Cerebellar nuclear complex (tissue), 1 donor: ENCODE measurements around the gene GBA2.

Experiments
- DNase-seq, 2 experiments: peaks; one replicate each; lab custom pipeline; 2025; lab: John Stamatoyannopoulos, UW

GBA2 gene

GRCh38 chr9:35766997-35767396 is 18.0 kb upstream of the GBA2 start:
- DNase-seq, result no peak

DNA sequence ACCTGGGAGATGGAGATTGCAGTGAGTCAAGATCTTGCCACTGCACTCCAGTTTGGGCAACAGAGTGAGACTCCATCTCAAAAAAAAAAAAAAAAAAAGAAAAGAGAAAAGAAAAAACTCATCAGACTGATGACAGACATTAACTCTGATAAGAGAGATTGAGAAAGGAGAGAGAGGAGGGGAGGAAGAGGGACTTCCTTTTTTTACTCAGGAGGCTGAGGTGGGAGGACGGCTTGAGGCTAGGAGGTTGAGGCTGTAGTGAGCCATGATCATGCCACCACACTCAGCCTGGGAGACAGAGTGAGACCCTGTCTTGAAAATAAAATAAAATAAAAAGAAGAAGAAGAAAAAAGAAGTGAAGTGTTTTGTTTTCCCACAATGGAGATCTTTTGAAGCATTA is 14.8 kb upstream of the GBA2 start:
- no peak for DNase-seq

- no peak for DNase-seq
These were observed 14.2 kb upstream of the GBA2 start for GRCh38 chr9:35763181-35763580.

DNA sequence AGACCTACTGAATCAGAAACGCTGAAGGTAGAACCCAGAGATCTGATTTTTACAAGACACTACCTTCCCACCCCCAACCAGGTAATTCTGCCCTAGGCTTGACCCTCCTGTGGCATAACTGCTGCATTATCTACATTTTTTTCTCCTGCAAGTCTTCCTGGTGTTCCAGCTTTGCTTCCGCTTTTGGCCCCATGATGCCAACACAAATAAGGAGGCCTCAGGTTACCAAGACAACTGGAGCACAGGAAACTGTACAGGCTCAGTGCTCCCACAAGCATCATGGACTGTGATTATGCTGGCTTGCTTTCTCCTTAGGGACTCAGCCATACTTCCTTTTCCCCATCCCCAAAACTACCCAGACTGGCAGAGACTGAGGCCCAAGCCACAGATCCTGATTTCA is 11.6 kb upstream of the GBA2 start:
- DNase-seq, result no peak

DNA sequence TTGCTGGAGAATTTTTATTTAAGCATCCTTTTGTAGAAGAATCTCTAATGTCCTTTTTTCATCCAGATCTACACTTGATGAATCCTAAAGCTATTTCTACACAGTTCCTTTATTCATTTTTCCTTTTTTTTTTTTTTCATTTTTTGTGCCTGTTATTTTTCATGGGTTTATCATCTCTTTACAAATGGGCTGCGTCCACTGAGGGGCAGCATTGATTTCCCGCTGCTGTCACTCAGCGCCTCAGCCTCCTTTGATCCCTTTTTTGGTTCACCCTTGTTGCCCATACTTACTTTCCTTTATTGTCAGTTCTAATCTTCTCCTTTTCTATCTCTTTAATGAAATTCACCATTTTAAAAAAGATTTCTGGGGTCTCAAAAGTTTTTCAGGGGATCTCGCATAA is 10.8 kb upstream of the GBA2 start:
- no peak for DNase-seq

DNA sequence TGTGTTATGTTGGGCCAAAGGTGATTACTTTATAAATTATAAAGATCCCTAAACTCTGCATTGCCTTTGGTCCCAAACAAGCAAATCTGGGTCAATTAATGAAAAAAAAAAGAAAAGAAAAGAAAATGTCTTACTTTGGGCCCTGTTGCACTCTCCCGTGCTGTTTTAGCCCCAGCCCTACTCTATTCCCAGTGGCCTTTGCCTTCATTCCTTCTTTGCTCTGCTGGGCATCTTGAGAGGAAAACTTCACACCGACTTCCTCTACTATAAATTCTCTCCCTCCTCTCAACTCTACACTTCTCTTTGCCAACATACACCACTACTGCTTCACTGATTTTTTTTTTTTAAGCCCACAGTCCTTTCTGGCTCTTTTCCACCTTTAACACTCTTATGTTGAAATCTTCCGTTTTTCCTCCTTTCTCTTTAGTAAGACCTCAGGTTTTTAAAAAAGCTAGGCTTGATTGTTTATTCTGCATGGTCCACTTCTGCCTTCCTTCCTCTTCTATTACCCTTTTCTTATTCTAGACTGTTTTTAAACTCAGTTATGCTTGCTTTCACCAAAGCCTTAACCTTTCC is 9.5 kb upstream of the GBA2 start:
- DNase-seq, result no peak

DNA sequence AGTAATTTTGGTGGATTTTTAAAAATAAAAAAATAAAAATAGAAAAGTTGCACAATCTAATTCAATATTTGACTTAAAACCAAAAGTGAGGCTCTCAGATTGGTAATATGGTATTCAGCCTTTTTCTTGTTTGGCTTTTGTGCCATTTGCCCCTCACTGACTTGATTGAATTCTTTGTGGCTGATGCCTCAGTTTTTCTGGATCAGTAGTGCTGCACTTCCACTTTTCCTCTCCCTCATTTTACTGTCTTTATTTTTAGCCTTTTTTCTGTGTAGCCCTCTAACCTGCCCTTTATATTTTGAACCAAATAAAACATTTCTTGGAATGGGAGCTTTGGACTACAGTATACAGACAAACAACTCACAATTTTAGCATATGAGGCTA is 8.9 kb upstream of the GBA2 start:
- DNase-seq, result no peak

DNA sequence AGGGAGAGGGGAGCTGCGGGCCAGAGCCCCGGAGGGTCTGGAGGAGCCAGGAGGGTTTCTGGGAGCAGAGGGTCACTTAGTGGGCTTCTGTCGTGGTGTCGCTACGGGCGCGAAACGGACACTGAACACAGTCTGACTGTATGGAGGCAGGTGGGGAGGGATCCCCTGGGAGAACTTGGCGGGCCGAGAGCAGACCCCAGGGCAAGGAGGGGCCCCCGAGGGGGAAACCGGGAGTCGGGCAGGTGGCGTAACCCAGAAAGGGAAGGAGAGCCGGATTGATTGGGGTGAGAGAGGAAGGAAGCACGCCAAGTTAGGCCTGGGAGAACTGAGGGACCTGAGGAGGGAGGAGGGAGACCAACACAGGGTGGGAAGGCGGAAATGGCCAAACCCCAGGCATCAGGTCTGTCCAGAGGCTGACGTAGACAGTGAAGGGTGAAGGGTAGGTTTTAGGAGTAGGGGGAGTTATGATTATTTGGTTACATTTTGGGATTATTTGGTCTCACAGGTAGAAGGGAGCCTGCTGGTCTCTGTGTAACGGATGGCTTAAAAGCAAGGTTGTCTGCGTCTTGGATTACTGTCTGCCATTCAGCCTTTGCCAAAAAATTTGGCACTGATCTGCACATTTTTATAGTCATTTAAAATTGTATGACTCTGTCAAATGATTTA is 8.3 kb upstream of the GBA2 start:
- DNase-seq, result peak in 1 of 2 experiments; percentile 48

DNA sequence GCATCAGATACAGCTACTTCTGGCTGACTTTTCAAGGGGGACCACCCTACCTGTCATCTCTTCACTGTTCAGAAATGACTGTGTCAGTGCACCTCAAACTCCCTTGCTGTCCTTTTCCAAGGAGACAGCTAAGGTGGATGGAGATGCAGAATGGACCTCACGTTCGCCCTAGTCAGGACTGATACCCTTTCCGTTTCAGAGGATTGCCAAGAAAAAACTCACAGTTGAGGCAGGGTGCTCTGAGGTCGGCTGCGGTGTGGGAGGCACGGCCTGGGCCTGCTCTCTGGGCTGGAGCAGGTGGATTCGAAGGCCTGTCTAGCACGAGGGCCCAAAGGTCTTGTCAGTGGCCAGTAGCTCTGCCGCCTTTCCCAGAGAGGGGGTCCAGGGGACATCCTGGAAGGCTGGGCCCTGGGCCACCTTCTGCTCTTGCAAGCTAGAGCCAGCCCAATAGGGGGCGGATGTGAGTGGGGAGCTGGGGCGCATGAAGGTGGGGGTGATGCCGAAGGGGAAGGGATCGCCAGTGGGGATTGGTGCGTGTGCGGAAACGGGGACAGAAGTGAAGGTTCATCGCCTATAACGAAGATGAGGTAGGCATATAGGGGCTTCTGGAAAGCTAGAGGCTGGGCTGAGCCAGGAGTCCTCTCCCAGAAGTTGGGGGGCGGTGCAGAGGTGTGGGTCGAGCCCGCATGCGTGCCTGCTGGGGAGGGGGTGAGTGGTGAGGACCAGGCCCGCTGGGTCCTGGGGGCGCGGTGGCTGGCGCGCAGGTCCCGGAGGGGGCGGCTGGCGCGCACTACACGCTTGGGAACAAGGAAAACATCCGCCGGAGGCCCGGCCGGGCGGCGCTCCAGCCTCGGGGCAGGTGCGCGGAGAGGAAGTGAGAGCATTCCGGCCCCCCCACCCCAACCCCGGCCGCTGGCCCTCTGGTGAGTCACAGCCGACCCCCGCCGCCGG is 7.5 kb upstream of the GBA2 start:
- DNase-seq, result peak in 1 of 2 experiments; percentile 50

DNA sequence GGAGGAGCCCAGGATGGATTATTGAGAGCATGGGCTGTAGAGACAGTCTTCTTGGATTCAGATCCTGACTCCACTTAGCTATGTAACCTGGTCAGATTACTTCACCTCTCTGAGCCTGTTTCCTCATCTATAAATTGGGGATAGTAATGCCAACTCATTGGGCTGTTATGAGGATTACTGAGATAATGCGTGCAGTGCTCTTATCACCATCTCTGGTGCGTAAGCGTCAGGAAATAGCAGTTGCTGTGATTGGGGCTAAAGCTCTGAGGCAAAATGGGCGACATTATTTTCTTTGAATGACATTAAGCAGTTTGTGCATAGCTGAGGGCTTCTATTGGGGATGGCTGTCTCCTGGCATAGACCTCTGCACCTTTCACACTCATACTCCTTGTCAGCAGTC is 6.0 kb upstream of the GBA2 start:
- DNase-seq, result no peak

- no peak for DNase-seq
These were observed 5.2 kb upstream of the GBA2 start, which contains the start of gene MSMP for GRCh38 chr9:35754264-35754663. MSMP (minus strand) TSS chr9:35754276; CDS start chr9:35754129, 147 bp downstream.

DNA sequence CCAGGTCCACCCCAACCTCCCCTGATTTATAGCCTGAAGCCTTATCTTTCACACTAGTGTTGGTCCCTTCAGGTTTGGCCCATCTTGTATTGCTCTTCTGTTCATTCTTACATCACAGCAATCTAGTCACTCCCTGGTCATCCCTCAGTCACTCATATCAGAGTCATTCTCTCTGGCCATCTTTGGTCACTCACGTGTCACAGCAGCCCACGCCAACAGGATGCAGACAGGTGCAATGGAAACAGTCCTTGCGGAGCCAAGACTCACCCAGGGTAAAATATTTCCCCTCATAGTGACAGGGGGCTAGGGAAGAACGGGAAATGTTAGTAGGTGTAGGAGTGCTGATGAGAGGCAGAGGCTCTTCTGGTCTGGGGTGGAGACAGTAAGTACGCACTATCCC is 4.4 kb upstream of the GBA2 start:
- no peak for DNase-seq

DNA sequence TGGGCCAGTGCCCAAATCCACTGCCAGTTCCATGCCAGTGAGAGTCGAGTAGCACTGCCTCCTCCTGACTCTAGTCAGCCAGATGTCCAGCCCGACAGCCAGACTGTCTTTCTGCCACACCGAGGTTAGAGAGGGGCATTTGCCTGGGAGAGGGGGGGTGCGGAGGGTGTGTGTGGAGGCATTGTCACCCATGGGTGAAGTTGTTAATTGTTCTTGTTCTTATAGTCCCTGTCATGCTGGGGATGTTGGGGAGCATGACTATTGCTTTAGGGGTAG is 1.2 kb upstream of the GBA2 start:
- no peak for DNase-seq

GRCh38 chr9:35749515-35750255 is 657 bp upstream of the GBA2 start:
- DNase-seq, result peak in 1 of 2 experiments; percentile 18

DNA sequence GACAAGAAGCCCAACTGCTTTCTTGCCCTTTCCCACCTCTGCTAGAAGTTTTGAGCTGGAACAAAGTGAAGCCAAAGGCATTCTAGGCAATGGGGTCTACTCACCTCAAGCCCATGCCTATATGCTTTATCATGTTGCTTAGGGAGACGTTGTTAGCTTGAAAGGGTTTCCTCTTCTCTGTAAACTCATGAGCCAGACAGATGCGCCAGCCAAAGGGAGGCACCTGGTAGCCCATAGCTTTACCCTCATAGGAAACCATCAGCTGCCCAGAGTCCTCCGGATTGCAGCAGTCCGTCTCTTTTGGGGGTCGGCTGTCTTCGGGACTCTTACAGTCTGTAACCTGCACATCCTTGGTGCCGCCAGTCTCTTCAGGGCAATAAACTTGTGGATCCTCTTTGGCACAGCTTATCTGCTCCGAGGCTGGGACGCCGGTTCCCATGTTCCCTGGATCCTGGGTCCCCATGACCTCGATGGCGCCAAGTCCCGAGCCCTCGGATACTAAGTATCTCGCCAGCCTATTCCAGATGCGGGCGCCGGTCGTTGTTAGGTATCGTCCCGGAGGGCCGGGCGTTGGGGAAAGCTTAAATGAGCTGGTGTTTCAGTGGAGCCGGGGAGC is 678 bp downstream of the GBA2 start:
- DNase-seq, result no peak

DNA sequence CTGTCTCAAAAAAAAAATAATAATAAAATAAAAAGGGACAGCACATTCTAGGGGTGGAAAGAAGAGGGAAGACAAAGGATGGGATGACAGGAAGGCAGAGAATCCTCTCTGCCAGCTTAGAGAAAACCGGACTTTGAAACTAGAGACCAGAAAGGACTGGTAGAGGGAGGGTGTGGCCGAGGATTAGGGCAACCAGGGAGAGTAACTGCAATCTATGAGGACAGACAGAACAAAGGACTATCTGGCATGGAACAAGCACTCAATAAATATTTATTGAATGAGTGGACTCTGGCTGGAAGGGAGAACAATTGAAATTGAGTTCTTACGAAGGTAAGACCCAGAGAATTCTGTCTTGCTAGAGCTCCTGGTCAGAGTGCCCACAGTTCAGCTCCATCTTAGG is 2.4 kb downstream of the GBA2 start:
- DNase-seq, result no peak

GRCh38 chr9:35745569-35745968 is 3.5 kb downstream of the GBA2 start:
- DNase-seq, result no peak

- DNase-seq, result no peak
These were observed 5.0 kb downstream of the GBA2 start for GRCh38 chr9:35743880-35744518.

- no peak for DNase-seq
These were observed 5.6 kb downstream of the GBA2 start for GRCh38 chr9:35743452-35743851.

DNA sequence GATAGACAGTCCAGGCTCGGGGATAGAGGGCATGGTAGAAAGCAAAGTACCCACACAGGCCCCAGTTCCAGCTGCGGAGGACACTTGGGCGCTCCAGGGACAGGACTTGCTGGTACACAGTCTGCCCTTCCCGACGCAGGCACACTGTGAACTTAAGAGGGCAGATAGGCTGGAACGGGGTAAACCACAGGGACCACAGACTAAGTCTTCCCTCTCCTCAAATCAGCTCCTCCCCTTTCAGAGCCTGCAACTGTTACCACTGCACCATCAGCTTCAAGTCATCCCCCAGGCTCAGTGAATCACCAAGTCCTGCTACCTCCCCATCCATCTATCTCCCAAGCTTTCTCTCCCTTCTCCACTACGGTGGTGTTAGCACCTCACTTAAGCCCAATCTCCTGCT is 7.3 kb downstream of the GBA2 start:
- DNase-seq, result no peak

DNA sequence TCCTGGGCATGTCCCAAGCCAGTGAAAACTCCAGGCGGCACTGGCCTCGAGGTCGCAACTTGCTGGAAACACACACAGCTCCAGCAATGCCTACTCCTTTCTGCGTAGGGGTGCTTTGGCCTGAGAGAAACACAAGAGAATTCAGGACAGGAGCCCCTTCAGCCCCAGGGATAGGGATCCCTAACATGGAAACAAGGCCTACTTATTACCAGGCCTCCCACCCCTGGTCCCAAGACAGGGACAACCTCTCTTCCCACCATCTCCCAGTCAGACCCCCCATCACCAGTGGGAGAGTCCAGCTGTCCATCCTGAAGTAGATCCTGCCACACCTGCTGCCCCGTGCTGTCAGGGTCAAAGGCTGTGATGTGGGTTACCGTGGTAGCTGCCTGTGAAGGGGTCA is 8.8 kb downstream of the GBA2 start:
- no peak for DNase-seq

- no peak for DNase-seq
These were observed 10.1 kb downstream of the GBA2 start for GRCh38 chr9:35738924-35739323.
